Fibroblast of lung (primary cell): ENCODE measurements around the gene HNRNPF.

Experiments used
- EZH2 ChIP-seq: IDR thresholded peaks from 2 replicates; pipeline ENCODE4 v1.5.1; 2012; ENCODE audit warnings: low read length, control low read depth, mild to moderate bottlenecking; ENCODE audit errors: missing control alignments
- TF ChIP-seq, protein P1 (sequence below), 2 donors: IDR thresholded peaks in 1 of 2; conservative IDR thresholded peaks in 1 of 2; 1 replicate in 1 of 2; 2 replicates in 1 of 2; pipeline ENCODE4 v1.5.1; 2011 to 2012; ENCODE audit warnings: low read length in 2 of 2, control low read depth in 1 of 2, inconsistent platforms in 1 of 2, low read depth in 1 of 2, mild to moderate bottlenecking in 1 of 2

DNA sequence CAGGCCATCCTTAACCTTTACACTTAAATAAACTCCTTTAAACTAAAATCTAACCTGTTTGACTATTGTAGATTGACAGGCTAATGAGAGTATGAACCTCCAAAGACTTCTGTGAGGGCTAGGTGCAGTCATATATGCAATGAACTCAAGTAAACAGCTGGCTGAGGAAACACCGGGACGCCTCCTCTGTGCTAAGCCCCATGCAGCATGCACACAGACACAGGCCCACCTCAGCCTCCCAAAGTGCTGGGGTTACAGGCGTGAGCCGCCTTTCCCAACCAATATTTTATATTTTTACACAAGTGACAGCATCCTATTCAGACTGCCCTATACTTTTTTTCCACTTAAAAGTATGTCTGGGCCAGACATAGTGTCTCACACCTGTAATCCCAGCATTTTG lies 39.1 kb downstream of the HNRNPF start:
- TF ChIP-seq, protein P1, sequence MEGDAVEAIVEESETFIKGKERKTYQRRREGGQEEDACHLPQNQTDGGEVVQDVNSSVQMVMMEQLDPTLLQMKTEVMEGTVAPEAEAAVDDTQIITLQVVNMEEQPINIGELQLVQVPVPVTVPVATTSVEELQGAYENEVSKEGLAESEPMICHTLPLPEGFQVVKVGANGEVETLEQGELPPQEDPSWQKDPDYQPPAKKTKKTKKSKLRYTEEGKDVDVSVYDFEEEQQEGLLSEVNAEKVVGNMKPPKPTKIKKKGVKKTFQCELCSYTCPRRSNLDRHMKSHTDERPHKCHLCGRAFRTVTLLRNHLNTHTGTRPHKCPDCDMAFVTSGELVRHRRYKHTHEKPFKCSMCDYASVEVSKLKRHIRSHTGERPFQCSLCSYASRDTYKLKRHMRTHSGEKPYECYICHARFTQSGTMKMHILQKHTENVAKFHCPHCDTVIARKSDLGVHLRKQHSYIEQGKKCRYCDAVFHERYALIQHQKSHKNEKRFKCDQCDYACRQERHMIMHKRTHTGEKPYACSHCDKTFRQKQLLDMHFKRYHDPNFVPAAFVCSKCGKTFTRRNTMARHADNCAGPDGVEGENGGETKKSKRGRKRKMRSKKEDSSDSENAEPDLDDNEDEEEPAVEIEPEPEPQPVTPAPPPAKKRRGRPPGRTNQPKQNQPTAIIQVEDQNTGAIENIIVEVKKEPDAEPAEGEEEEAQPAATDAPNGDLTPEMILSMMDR (conservative IDR thresholded peaks at IDR 0.05 in 1 of 2, IDR thresholded peaks at IDR 0.05 in 1 of 2; ENCODE audit: low read depth in 1 of 2, low read length in 2 of 2): no peak
- no peak for TF ChIP-seq EZH2
